B cell (primary cell): ENCODE results near the gene DIS3L. TPM values are rescaled to one million over a fixed set of nuclear protein-coding genes. Genes with fewer than 3 reads are reported as not detected.
A peak's percentile ranks its signal among the peaks of the same experiment; 100 is the strongest.

Experiments used
- ATAC-seq: fragments of 200-7000 bp; cut with Tn5 transposase; one replicate; pipeline ENCODE4 v1.10.0; 2021; ENCODE audit warnings: low read depth, mild to moderate bottlenecking, moderate number of reproducible peaks, moderate library complexity
- CTCF ChIA-PET: fragments of 350-600 bp; sonication (Branson Sonifier 250); formaldehyde crosslinking; loops from one replicate; lab custom pipeline; 2021; ENCODE audit warnings: antibody characterized with exemption, inconsistent platforms; lab: Charles Lee
- POLR2A ChIA-PET: fragments of 350-600 bp; sonication (Branson Sonifier 250); formaldehyde crosslinking; loops from one replicate; lab custom pipeline; 2021; ENCODE audit warnings: antibody characterized with exemption; lab: Charles Lee
- DNase-seq: peaks from one replicate; pipeline ENCODE4 v3.0.0; 2013
- H2AFZ ChIP-seq: 2 replicates; pipeline ENCODE4 v1.6.1; 2012; ENCODE audit warnings: mild to moderate bottlenecking, low read depth, low read length; ENCODE audit not compliant: insufficient read depth, poor library complexity, severe bottlenecking
- H3K27ac ChIP-seq, 2 donors: 1 replicate in 1 of 2; 2 replicates in 1 of 2; pipeline ENCODE4 v1.5.1; 2012 to 2013; ENCODE audit warnings: low read length in 2 of 2, mild to moderate bottlenecking in 2 of 2, moderate library complexity in 1 of 2
- H3K27me3 ChIP-seq, 4 experiments: fragments of 200-600 bp in 1 of 4; sonication (generic) in 1 of 4; replicated peaks in 1 of 4; 1 replicate in 2 of 4; 2 replicates in 2 of 4; pipeline versions ENCODE4 v1.6.1 to v1.7.0; 2013 to 2016; ENCODE audit warnings: low read length in 3 of 4, mild to moderate bottlenecking in 2 of 4, mixed read lengths in 1 of 4, moderate library complexity in 1 of 4; ENCODE audit not compliant: insufficient read depth in 4 of 4, control insufficient read depth in 3 of 4; ENCODE audit errors: control extremely low read depth in 1 of 4
- H3K36me3 ChIP-seq, 2 experiments: replicated peaks in 1 of 2; 1 replicate in 1 of 2; 2 replicates in 1 of 2; pipeline versions ENCODE4 v1.6.1 to v1.7.1; 2013; ENCODE audit warnings: low read length in 1 of 2; ENCODE audit not compliant: insufficient read depth in 2 of 2, control insufficient read depth in 1 of 2; ENCODE audit errors: control extremely low read depth in 1 of 2, extremely low read depth in 1 of 2
- H3K4me1 ChIP-seq, 2 donors: fragments of 200-600 bp in 1 of 2; sonication (generic) in 1 of 2; 1 replicate in 1 of 2; 2 replicates in 1 of 2; pipeline versions ENCODE4 v1.5.1 to v1.6.1; 2013 to 2017; ENCODE audit warnings: low read length in 2 of 2; ENCODE audit not compliant: control insufficient read depth in 2 of 2, insufficient read depth in 2 of 2
- H3K4me2 ChIP-seq: replicated peaks from 2 replicates; pipeline ENCODE3; 2012; ENCODE audit warnings: mild to moderate bottlenecking, low read depth, low read length; ENCODE audit not compliant: poor library complexity, severe bottlenecking
- H3K4me3 ChIP-seq, 5 experiments: fragments of 200-600 bp in 1 of 5; sonication (generic) in 1 of 5; 1 replicate in 3 of 5; 2 replicates in 2 of 5; pipeline versions ENCODE4 v1.5.1 to v1.7.0; 2011 to 2016; ENCODE audit warnings: low read length in 4 of 5, mild to moderate bottlenecking in 4 of 5, low read depth in 2 of 5, control low read depth in 1 of 5, moderate library complexity in 1 of 5; ENCODE audit not compliant: insufficient read depth in 1 of 5; ENCODE audit errors: control extremely low read depth in 1 of 5, extremely low read depth in 1 of 5
- H3K79me2 ChIP-seq: fragments of 200-600 bp; sonication (generic); one replicate; pipeline ENCODE4 v1.6.0; 2016; ENCODE audit warnings: low read length; ENCODE audit not compliant: control insufficient read depth, insufficient read depth
- H3K9ac ChIP-seq: fragments of 200-600 bp; sonication (generic); 2 replicates; pipeline ENCODE4 v1.6.1; 2017; ENCODE audit warnings: mild to moderate bottlenecking, low read length, moderate library complexity
- H3K9me3 ChIP-seq, 3 donors: one replicate each; pipeline versions ENCODE4 v1.6.1 to v1.7.1; 2013; ENCODE audit warnings: low read length in 2 of 3; ENCODE audit not compliant: control insufficient read depth in 2 of 3, insufficient read depth in 1 of 3; ENCODE audit errors: control extremely low read depth in 1 of 3
- H4K20me1 ChIP-seq: 2 replicates; pipeline ENCODE4 v1.6.0; 2012; ENCODE audit warnings: mild to moderate bottlenecking, low read length; ENCODE audit not compliant: insufficient read depth, control insufficient read depth, poor library complexity, severe bottlenecking
- H3K27ac Mint-ChIP-seq: one replicate; pipeline ENCODE4 v1.8.0; 2021; ENCODE audit warnings: mixed read lengths
- H3K27me3 Mint-ChIP-seq: one replicate; pipeline ENCODE4 v1.8.0; 2021; ENCODE audit warnings: mixed read lengths
- H3K4me1 Mint-ChIP-seq: one replicate; pipeline ENCODE4 v1.8.0; 2021; ENCODE audit warnings: mixed read lengths
- H3K4me3 Mint-ChIP-seq: one replicate; pipeline ENCODE4 v1.8.0; 2021; ENCODE audit warnings: mixed read lengths
- H3K9me3 Mint-ChIP-seq: one replicate; pipeline ENCODE4 v1.8.0; 2022; ENCODE audit warnings: mixed read lengths; ENCODE audit not compliant: insufficient read depth
- CTCF ChIP-seq: fragments of 200-600 bp; IDR thresholded peaks from one replicate; pipeline ENCODE4 v1.8.0; 2022; ENCODE audit warnings: antibody characterized with exemption, mild to moderate bottlenecking
- EZH2 ChIP-seq: IDR thresholded peaks from 2 replicates; pipeline ENCODE4 v1.6.1; 2012; ENCODE audit warnings: borderline replicate concordance, low read depth, mild to moderate bottlenecking, moderate library complexity, low read length; ENCODE audit not compliant: insufficient read depth, poor library complexity, severe bottlenecking
- WGBS: methylation state at CpG from one replicate; pipeline ENCODE4 v1.1.5; 2013; ENCODE audit warnings: missing lambda C conversion rate; ENCODE audit not compliant: insufficient coverage; 5-methylcytosine and 5-hydroxymethylcytosine counted together
- intact Hi-C: fragments of 100-400 bp; cut with micrococcal nuclease; formaldehyde crosslinking; loops from one replicate; pipeline ENCODE4 v1.10.0; 2022
- polyA plus RNA-seq: library from polyadenylated mRNA; depleted of rRNA; stranded (reverse); fragments of >200 nt; gene quantifications from 2 replicates; pipeline ENCODE4 v1.2.3, GENCODE V29; 2012
- total RNA-seq, 2 donors: library from RNA; stranded (reverse); fragments of 120-200 nt in 1 of 2; gene quantifications; 1 replicate in 1 of 2; 2 replicates in 1 of 2; pipeline versions ENCODE4 v1.2.3 to v1.2.4, GENCODE V29; 2013 to 2022

The DIS3L gene
- total and polyA plus RNA-seq, 2 donors (not counting 1 experiment from before 2014, with no cell fraction given): 13.2 to 43.9 TPM

- no peaks in the 10 kb centered on the region for H3K27me3 Mint-ChIP-seq
- Histone ChIP-seq H3K4me1 (peaks cover 20 to 26% of the 10 kb centered on the region in 2 donors), H3K79me2 (peaks cover 35% of the 10 kb centered on the region), H3K27ac (peak overlapping the region; percentile 77 to 79), H3K27me3 (no peaks in the 10 kb centered on the region), H3K9ac (peak overlapping the region; percentile 87), H3K4me2 (peak overlapping the region; percentile 77), H3K9me3 (no peaks in the 10 kb centered on the region), H3K4me3 (peak overlapping the region; percentile 23 to 90 (median 61)), H3K36me3 (peaks cover 0 to 5% of the 10 kb centered on the region in 2 experiments), H2AFZ (peak overlapping the region; percentile 99), H4K20me1 (no peaks in the 10 kb centered on the region)
- TF ChIP-seq CTCF (no peak), EZH2 (no peak)
- no peak for ATAC-seq
- no peaks in the 10 kb centered on the region for H3K9me3 Mint-ChIP-seq
- under 1% methylated on average over 12 of the region's 16 CpGs for WGBS
- H3K4me3 Mint-ChIP-seq: peak overlapping the region; percentile 89
- CTCF ChIA-PET: interaction anchor here (0.6 to 1.6 kb wide), 4 partner anchors 204 to 698 kb away, joined by 3 to 5 read pairs (median 4); no protein-coding TSS in a partner anchor
- peak overlapping the region; percentile 93 for H3K27ac Mint-ChIP-seq
- DNase-seq: no peak
- POLR2A ChIA-PET: interaction anchor here (1.2 kb wide), 1 partner anchor 210 kb away, joined by 3 read pairs; the partner anchor contains the start of genes RPL4 and ZWILCH
- H3K4me1 Mint-ChIP-seq: peaks cover 31% of the 10 kb centered on the region
- intact Hi-C loops: loop anchor here (2.0 kb wide), 1 partner anchor 210 kb away; the partner anchor contains the start of genes RPL4 and ZWILCH
Observed at GRCh38 chr15:66294157-66294931, 976 bp downstream of the DIS3L start.

DNA sequence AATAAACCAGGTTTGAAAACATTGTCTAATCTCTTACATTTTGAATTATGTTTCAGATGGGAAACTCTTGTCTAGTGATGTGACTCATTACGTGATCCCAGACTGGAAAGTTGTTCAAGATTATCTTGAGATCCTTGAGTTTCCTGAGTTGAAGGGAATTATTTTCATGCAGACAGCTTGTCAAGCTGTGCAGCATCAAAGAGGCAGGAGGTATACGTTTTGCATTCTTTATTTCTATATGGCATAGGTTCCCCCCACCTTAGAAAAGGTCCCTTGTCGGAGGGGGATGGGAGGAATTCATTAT is 1.5 kb downstream of the DIS3L start:
- H3K9me3 Mint-ChIP-seq: no peaks in the 10 kb centered on the region
- Histone ChIP-seq H3K4me1 (peaks cover 20 to 26% of the 10 kb centered on the region in 2 donors), H3K9me3 (no peaks in the 10 kb centered on the region), H3K36me3 (peaks cover 0 to 5% of the 10 kb centered on the region in 2 experiments), H3K4me2 (peak overlapping the region; percentile 77), H4K20me1 (no peaks in the 10 kb centered on the region), H3K79me2 (peaks cover 35% of the 10 kb centered on the region), H3K27ac (peak overlapping the region in 1 of 2 donors; percentile 79), H2AFZ (peak overlapping the region; percentile 99), H3K4me3 (no peak overlapping the region), H3K27me3 (no peaks in the 10 kb centered on the region), H3K9ac (peak overlapping the region; percentile 87)
- H3K4me1 Mint-ChIP-seq: peaks cover 31% of the 10 kb centered on the region
- no peak for ATAC-seq
- H3K4me3 Mint-ChIP-seq: peak overlapping the region; percentile 89
- ChIA-PET POLR2A (no interaction called here), CTCF (interaction anchor here (1.4 to 1.6 kb wide), 2 partner anchors 204 to 699 kb away, joined by 4 to 5 read pairs; no protein-coding TSS in a partner anchor)
- no peak for DNase-seq
- H3K27me3 Mint-ChIP-seq: no peaks in the 10 kb centered on the region
- intact Hi-C loops: loop anchor here (2.0 kb wide), 1 partner anchor 210 kb away; the partner anchor contains the start of genes RPL4 and ZWILCH
- WGBS: 83% methylated on average over 1 of the region's 3 CpGs
- H3K27ac Mint-ChIP-seq: peak overlapping the region; percentile 93
- TF ChIP-seq EZH2: no peak
- TF ChIP-seq CTCF: no peak
